PC-3 (cell line): ENCODE data around the gene LUC7L2. TPM values are rescaled to one million over a fixed set of nuclear protein-coding genes. Genes with fewer than 3 reads are reported as not detected.
"Not testable (repeated sequence)": the region's sequence is repeated elsewhere in the genome, so short reads cannot be mapped to it uniquely, and the experiment has no call there.

ENCODE experiments used
- ATAC-seq: fragments of 200-7000 bp; cut with Tn5 transposase; 2 replicates; pipeline ENCODE4 v1.9.1; 2020; ENCODE audit warnings: mild to moderate bottlenecking, moderate library complexity
- BruUV-seq: library from RNA; stranded (reverse); fragments of 400-500 nt; replicated peaks from 2 replicates; lab custom pipeline; 2021; lab: Mats Ljungman, UMichigan
- CTCF ChIA-PET: fragments of 300-600 bp; sonication (Branson Sonifier 250); formaldehyde crosslinking; loops from one replicate; lab custom pipeline; 2022; ENCODE audit warnings: antibody characterized with exemption; lab: Charles Lee
- POLR2A ChIA-PET: fragments of 300-600 bp; sonication (Branson Sonifier 250); formaldehyde crosslinking; loops from one replicate; lab custom pipeline; 2022; ENCODE audit warnings: antibody characterized with exemption; ENCODE audit not compliant: unreplicated experiment; lab: Charles Lee
- DNase-seq: peaks from one replicate; pipeline ENCODE4 v3.0.0-alpha.2; 2015
- H2AFZ ChIP-seq: fragments of 300-600 bp; sonication (generic); 2 replicates; pipeline ENCODE4 v1.6.0; 2016; ENCODE audit warnings: antibody characterized with exemption, low read length
- H3F3A ChIP-seq: fragments of 300-600 bp; sonication (generic); one replicate; pipeline ENCODE4 v1.6.0; 2017; ENCODE audit warnings: antibody characterized with exemption, low read length, control low read depth, mild to moderate bottlenecking; ENCODE audit not compliant: unreplicated experiment
- H3K27ac ChIP-seq: fragments of 300-600 bp; sonication (generic); 2 replicates; pipeline ENCODE4 v1.5.1; 2016; ENCODE audit warnings: mild to moderate bottlenecking, low read length
- H3K27me3 ChIP-seq: fragments of 300-600 bp; sonication (generic); 2 replicates; pipeline ENCODE4 v1.6.1; 2016; ENCODE audit warnings: low read length, mixed read lengths
- H3K36me3 ChIP-seq: fragments of 300-600 bp; sonication (generic); 2 replicates; pipeline ENCODE4 v1.6.1; 2016; ENCODE audit warnings: low read depth, mixed run types, low read length, mixed read lengths
- H3K4me1 ChIP-seq: fragments of 300-600 bp; sonication (generic); 2 replicates; pipeline ENCODE4 v1.5.1; 2016; ENCODE audit warnings: low read length; ENCODE audit not compliant: insufficient read depth
- H3K4me2 ChIP-seq: fragments of 300-600 bp; sonication (generic); 2 replicates; pipeline ENCODE4 v1.6.0; 2016; ENCODE audit warnings: low read length
- H3K4me3 ChIP-seq: fragments of 300-600 bp; sonication (generic); 2 replicates; pipeline ENCODE4 v1.5.1; 2016; ENCODE audit warnings: mild to moderate bottlenecking, low read length, mixed read lengths
- H3K79me2 ChIP-seq: fragments of 300-600 bp; sonication (generic); 2 replicates; pipeline ENCODE4 v1.6.1; 2017; ENCODE audit warnings: low read length, mixed read lengths
- H3K9ac ChIP-seq: fragments of 300-600 bp; sonication (generic); 2 replicates; pipeline ENCODE4 v1.6.0; 2016; ENCODE audit warnings: mild to moderate bottlenecking, low read length
- H3K9me2 ChIP-seq: fragments of 300-600 bp; sonication (generic); replicated peaks from 2 replicates; pipeline ENCODE4 v1.6.1; 2016; ENCODE audit warnings: mixed run types, low read length, mixed read lengths
- H3K9me3 ChIP-seq: fragments of 300-600 bp; sonication (generic); 2 replicates; pipeline ENCODE4 v1.6.1; 2016; ENCODE audit warnings: low read length, mixed read lengths
- H4K20me1 ChIP-seq: fragments of 300-600 bp; sonication (generic); 2 replicates; pipeline ENCODE4 v1.6.1; 2016; ENCODE audit warnings: low read length, mixed read lengths
- EZH2 ChIP-seq: fragments of 300-600 bp; sonication (generic); IDR thresholded peaks from one replicate; pipeline ENCODE4 v1.6.1; 2017; ENCODE audit warnings: antibody characterized with exemption, mild to moderate bottlenecking, low read length; ENCODE audit not compliant: unreplicated experiment
- EZH2phosphoT487 ChIP-seq: fragments of 300-600 bp; sonication (generic); IDR thresholded peaks from 2 replicates; pipeline ENCODE4 v1.6.1; 2018; ENCODE audit warnings: mild to moderate bottlenecking, antibody characterized with exemption, low read length, borderline replicate concordance
- intact Hi-C: fragments of 100-400 bp; cut with micrococcal nuclease; formaldehyde crosslinking; loops from 2 replicates; pipeline ENCODE4 v1.9.0; 2023
- total RNA-seq: library from RNA; depleted of rRNA; stranded (reverse); fragments of >200 nt; gene quantifications from 2 replicates; pipeline ENCODE4 v1.2.3, GENCODE V29; 2014
- TF ChIP-seq, protein P1 (sequence below): fragments of 300-600 bp; sonication (generic); conservative IDR thresholded peaks from 2 replicates; pipeline ENCODE4 v1.5.1; 2017; ENCODE audit warnings: antibody characterized with exemption, low read depth, mild to moderate bottlenecking, low read length

The LUC7L2 gene
- total RNA-seq, 1 experiment from 2014 or later, result 67.4 TPM

DNA sequence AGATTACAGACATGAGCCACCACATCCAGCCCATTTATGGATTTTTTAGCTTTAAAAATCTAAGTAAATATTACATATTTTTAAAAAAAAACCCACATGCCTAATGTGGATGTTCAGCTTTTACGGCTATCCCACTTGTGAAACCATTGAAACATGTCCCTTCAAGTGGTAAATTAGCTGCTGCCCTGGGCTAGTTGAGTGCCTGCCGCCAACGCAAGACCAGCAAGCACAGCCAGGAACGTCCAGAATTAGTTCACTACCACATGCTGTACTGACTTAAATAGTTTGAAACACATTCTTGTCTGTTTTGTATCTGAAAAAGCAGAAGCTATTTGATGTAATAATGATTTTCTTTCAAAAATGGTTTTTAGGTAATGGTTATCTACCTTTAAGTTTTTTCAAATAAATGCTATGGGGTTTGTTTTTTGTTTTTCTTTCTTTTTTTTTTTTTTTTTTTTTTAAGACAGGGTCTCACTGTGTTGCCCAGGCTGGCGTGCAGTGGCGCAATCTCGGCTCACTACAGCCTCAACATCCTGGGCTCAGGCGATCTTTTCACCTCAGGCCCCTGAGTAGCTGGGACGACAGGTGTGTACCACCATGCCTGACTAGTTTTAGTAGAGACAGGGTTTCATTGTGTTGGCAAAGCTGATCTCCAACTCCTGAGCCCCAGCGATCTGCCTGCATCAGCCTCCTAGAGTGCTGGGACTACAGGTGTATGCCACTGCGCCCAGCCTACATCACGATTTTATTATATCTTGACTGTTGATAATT is 66.7 kb downstream of the LUC7L2 start:
- H4K20me1 ChIP-seq, result no peaks in the 10 kb centered on the region
- H3K4me1 ChIP-seq, result peaks cover 12% of the 10 kb centered on the region
- peaks cover 21% of the 10 kb centered on the region for H3K36me3 ChIP-seq
- no TSS peak for BruUV-seq
- no peak overlapping the region for H3K4me2 ChIP-seq
- H3K79me2 ChIP-seq, result no peaks in the 10 kb centered on the region
- DNase-seq (no peak), ATAC-seq (no peak)
- H3K4me3 ChIP-seq, result no peak overlapping the region
- intact Hi-C loops, result no loop called here
- no peaks in the 10 kb centered on the region for H3F3A ChIP-seq
- no peak overlapping the region for H2AFZ ChIP-seq
- ChIA-PET CTCF (no interaction called here), POLR2A (interaction anchor here (0.6 kb wide), 1 partner anchor 13 kb away, joined by 3 read pairs; no protein-coding TSS in a partner anchor)
- H3K9me2 ChIP-seq, result no peaks in the 10 kb centered on the region
- no peaks in the 10 kb centered on the region for H3K27me3 ChIP-seq
- TF ChIP-seq, protein P1, sequence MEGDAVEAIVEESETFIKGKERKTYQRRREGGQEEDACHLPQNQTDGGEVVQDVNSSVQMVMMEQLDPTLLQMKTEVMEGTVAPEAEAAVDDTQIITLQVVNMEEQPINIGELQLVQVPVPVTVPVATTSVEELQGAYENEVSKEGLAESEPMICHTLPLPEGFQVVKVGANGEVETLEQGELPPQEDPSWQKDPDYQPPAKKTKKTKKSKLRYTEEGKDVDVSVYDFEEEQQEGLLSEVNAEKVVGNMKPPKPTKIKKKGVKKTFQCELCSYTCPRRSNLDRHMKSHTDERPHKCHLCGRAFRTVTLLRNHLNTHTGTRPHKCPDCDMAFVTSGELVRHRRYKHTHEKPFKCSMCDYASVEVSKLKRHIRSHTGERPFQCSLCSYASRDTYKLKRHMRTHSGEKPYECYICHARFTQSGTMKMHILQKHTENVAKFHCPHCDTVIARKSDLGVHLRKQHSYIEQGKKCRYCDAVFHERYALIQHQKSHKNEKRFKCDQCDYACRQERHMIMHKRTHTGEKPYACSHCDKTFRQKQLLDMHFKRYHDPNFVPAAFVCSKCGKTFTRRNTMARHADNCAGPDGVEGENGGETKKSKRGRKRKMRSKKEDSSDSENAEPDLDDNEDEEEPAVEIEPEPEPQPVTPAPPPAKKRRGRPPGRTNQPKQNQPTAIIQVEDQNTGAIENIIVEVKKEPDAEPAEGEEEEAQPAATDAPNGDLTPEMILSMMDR, result no peak
- no peak for TF ChIP-seq EZH2
- no peak for TF ChIP-seq EZH2phosphoT487
- H3K9ac ChIP-seq, result no peak overlapping the region
- H3K9me3 ChIP-seq, result no peaks in the 10 kb centered on the region
- no peak overlapping the region for H3K27ac ChIP-seq

DNA sequence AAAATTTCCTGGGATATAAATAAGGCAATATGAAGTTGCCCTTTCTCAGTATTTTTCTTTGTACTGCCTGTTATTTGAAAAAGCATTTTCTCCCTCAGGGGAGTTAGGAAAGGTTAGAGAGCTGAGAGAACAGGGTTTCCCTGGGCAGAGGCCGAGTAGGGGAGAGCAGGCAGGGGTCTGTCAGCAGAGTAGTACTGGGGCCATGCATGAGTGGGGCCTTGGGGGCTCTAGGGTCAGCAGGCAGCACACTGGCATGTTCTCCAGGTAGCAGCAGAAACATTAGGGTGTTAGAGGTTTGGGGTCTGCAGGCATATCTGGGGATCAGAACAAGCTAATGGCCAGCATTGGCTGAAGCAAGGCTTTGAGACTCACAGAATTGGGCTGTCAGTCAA is 67.3 kb downstream of the LUC7L2 start:
- POLR2A ChIA-PET, result no interaction called here
- ATAC-seq (no peak), DNase-seq (no peak)
- Histone ChIP-seq H3K27me3 (no peaks in the 10 kb centered on the region), H3K27ac (no peak overlapping the region), H3K9ac (no peak overlapping the region), H2AFZ (no peak overlapping the region), H3K36me3 (peaks cover 18% of the 10 kb centered on the region), H3K9me2 (no peaks in the 10 kb centered on the region), H3K4me2 (no peak overlapping the region), H3K79me2 (no peaks in the 10 kb centered on the region), H3K4me1 (peaks cover 16% of the 10 kb centered on the region), H3F3A (no peaks in the 10 kb centered on the region), H3K4me3 (no peak overlapping the region), H3K9me3 (no peaks in the 10 kb centered on the region), H4K20me1 (no peaks in the 10 kb centered on the region)
- intact Hi-C loops, result no loop called here
- BruUV-seq, result no TSS peak
- TF ChIP-seq, protein P1, result no peak
- TF ChIP-seq EZH2, result no peak
- no peak for TF ChIP-seq EZH2phosphoT487
- CTCF ChIA-PET, result no interaction called here

DNA sequence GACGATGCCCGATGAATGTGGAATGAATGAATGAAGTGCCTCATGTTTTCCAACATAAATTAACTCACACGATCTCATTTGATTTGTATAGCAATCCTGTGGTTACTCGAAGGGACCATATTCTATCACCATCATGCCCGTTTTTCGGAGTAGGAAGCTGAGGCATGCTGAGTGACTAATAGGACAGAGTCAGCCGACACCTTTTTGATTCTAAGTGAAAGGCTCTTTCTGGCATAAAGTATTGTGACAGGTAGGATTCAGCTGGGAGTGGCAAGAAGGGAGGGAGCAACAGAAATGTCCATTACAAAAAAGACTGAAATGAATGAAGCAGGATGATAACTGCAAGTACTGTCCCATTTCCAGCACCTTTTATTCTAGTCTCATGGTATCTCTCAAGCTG is 68.1 kb downstream of the LUC7L2 start:
- ChIA-PET POLR2A (no interaction called here), CTCF (no interaction called here)
- Histone ChIP-seq H2AFZ (no peak overlapping the region), H3K4me1 (peaks cover 16% of the 10 kb centered on the region), H3K4me3 (no peak overlapping the region), H3K4me2 (no peak overlapping the region), H3K9me3 (no peaks in the 10 kb centered on the region), H3K27me3 (no peaks in the 10 kb centered on the region), H3K79me2 (no peaks in the 10 kb centered on the region), H3K9ac (no peak overlapping the region), H3F3A (no peaks in the 10 kb centered on the region), H3K36me3 (peaks cover 11% of the 10 kb centered on the region), H3K9me2 (no peaks in the 10 kb centered on the region), H4K20me1 (no peaks in the 10 kb centered on the region), H3K27ac (no peak overlapping the region)
- TF ChIP-seq EZH2phosphoT487, result no peak
- TF ChIP-seq EZH2, result no peak
- TF ChIP-seq, protein P1, result no peak
- BruUV-seq, result no TSS peak
- DNase-seq, result peak; percentile 15
- intact Hi-C loops, result no loop called here
- ATAC-seq, result no peak; the same call in 1 of the 2 replicates

DNA sequence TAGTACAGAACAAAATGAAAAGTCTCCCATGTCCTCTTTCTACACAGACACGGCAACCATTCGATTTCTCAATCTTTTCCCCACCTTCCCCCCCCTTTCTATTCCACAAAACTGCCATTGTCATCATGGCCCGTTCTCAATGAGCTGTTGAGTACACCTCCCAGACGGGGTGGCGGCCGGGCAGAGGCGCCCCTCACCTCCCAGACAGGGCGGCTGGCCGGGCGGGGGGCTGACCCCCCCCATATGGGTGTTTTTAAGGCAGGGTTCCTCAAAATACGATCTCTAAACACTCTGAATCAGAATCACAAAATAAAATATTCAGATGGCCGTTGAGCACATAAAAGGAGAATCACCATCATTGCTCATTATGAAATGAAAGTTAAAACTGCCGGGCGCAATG is 70.0 kb downstream of the LUC7L2 start:
- H3K9ac ChIP-seq, H3K9me2 ChIP-seq, DNase-seq, H2AFZ ChIP-seq, H3K27me3 ChIP-seq, H3K4me2 ChIP-seq, H3K79me2 ChIP-seq, H4K20me1 ChIP-seq, H3K27ac ChIP-seq, H3F3A ChIP-seq, H3K36me3 ChIP-seq, H3K4me3 ChIP-seq, CTCF ChIA-PET, H3K9me3 ChIP-seq, ATAC-seq, BruUV-seq, POLR2A ChIA-PET: not testable (repeated sequence)
- peaks cover 16% of the 10 kb centered on the region for H3K4me1 ChIP-seq
- intact Hi-C loops, result loop anchor here (10.0 kb wide), 1 partner anchor 575 kb away; no protein-coding TSS in a partner anchor
